Endodermal cell (in vitro differentiated cells): ENCODE measurements around the gene NFIA. TPM values are rescaled to one million over a fixed set of nuclear protein-coding genes. Genes with fewer than 3 reads are reported as not detected.

Experiments used
- DNase-seq: peaks from one replicate; pipeline ENCODE4 v3.0.0-alpha.2; 2017
- H3K27ac ChIP-seq: 2 replicates; pipeline ENCODE4 v1.5.1; 2013; ENCODE audit warnings: mild to moderate bottlenecking, low read depth, low read length, moderate library complexity
- H3K27me3 ChIP-seq: 2 replicates; pipeline ENCODE4 v1.6.1; 2013; ENCODE audit warnings: mild to moderate bottlenecking, low read length, moderate library complexity; ENCODE audit not compliant: insufficient read depth, control insufficient read depth, poor library complexity, severe bottlenecking
- H3K36me3 ChIP-seq: 2 replicates; pipeline ENCODE4 v1.7.0; 2013; ENCODE audit warnings: mild to moderate bottlenecking, low read length, moderate library complexity; ENCODE audit not compliant: control insufficient read depth, insufficient read depth
- H3K4me1 ChIP-seq: one replicate; pipeline ENCODE4 v1.7.0; 2013; ENCODE audit warnings: low read length; ENCODE audit not compliant: control insufficient read depth, insufficient read depth
- H3K4me3 ChIP-seq: 2 replicates; pipeline ENCODE4 v1.5.1; 2013; ENCODE audit warnings: mild to moderate bottlenecking, low read length, moderate library complexity
- H3K9ac ChIP-seq: 2 replicates; pipeline ENCODE4 v1.6.1; 2013; ENCODE audit warnings: mild to moderate bottlenecking, low read length, moderate library complexity; ENCODE audit not compliant: poor library complexity, severe bottlenecking; ENCODE audit errors: extremely low read depth
- H3K9me3 ChIP-seq: 2 replicates; pipeline ENCODE4 v1.6.1; 2013; ENCODE audit warnings: mild to moderate bottlenecking, low read length, moderate library complexity; ENCODE audit not compliant: control insufficient read depth
- H3K27ac Mint-ChIP-seq: 2 replicates; pipeline ENCODE4 v1.8.0; 2020; ENCODE audit warnings: mixed read lengths
- H3K27me3 Mint-ChIP-seq: 2 replicates; pipeline ENCODE4 v1.8.0; 2021; ENCODE audit warnings: mild to moderate bottlenecking, mixed read lengths; ENCODE audit not compliant: insufficient read depth
- H3K36me3 Mint-ChIP-seq: 2 replicates; pipeline ENCODE4 v1.8.0; 2020; ENCODE audit warnings: low read depth, mixed read lengths
- H3K4me1 Mint-ChIP-seq: 2 replicates; pipeline ENCODE4 v1.8.0; 2020; ENCODE audit warnings: mixed read lengths
- H3K4me3 Mint-ChIP-seq: 2 replicates; pipeline ENCODE4 v1.8.0; 2020; ENCODE audit warnings: mild to moderate bottlenecking, moderate library complexity, mixed read lengths
- H3K9me3 Mint-ChIP-seq: 2 replicates; pipeline ENCODE4 v1.8.0; 2020; ENCODE audit warnings: mild to moderate bottlenecking, mixed read lengths
- CTCF ChIP-seq: fragments of 200-600 bp; sonication (generic); conservative IDR thresholded peaks from 2 replicates; pipeline ENCODE4 v1.5.0; 2021; ENCODE audit warnings: antibody characterized with exemption, mild to moderate bottlenecking
- WGBS, 2 experiments: methylation state at CpG; one replicate each; pipeline versions ENCODE4 v1.1.5 to v1.1.7; 2013; ENCODE audit warnings: missing lambda C conversion rate in 2 of 2, mixed read lengths in 1 of 2; ENCODE audit not compliant: insufficient coverage in 1 of 2, insufficient read length in 1 of 2; 5-methylcytosine and 5-hydroxymethylcytosine counted together
- total RNA-seq, 2 donors: library from RNA; stranded (reverse); fragmentation: NEBNext Ultra II Directional in 1 of 2; extraction: Animal tissue kit (Norgen Biotek cat#: 25700) in 1 of 2; gene quantifications; 2 replicates in 1 of 2; 3 replicates in 1 of 2; pipeline ENCODE4 v1.2.1, GENCODE V29; 2021

NFIA gene
- total RNA-seq, 2 donors from 2014 or later = 2.3 to 3.8 TPM

DNA sequence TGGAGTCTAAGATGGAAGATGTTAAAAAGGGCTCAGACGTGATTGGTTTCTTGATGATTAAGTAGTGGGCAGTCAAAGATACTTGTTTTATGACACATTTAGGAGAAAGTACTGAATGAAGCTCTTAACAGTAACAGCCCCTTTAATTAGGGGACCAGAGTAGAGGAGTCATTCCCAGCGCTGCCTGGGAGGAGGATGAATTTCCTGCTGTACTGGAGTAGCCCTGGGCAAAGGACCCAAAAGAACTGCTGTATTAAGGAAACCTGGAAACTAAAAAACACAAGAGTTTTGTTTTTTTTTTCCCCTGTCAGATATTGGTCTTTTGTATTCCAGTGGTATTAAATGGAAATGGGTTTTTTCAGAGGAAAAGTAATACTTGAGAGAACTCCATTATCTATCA, 126.5 kb downstream of the NFIA start:
- Mint-ChIP-seq H3K27ac (no peak overlapping the region), H3K9me3 (no peaks in the 10 kb centered on the region), H3K4me3 (no peak overlapping the region), H3K4me1 (no peaks in the 10 kb centered on the region), H3K27me3 (no peaks in the 10 kb centered on the region), H3K36me3 (no peaks in the 10 kb centered on the region)
- H3K9me3 ChIP-seq = no peaks in the 10 kb centered on the region
- H3K27me3 ChIP-seq = no peaks in the 10 kb centered on the region
- DNase-seq = no peak
- no peak overlapping the region for H3K4me3 ChIP-seq
- no peaks in the 10 kb centered on the region for H3K4me1 ChIP-seq
- H3K9ac ChIP-seq = no peak overlapping the region
- no peaks in the 10 kb centered on the region for H3K36me3 ChIP-seq
- 90 to 100% methylated on average over 1 to 2 of the region's 2 CpGs for WGBS, 2 experiments
- TF ChIP-seq CTCF = no peak
- H3K27ac ChIP-seq = no peak overlapping the region

- no peaks in the 10 kb centered on the region for H3K27me3 ChIP-seq
- no peaks in the 10 kb centered on the region for H3K27me3 Mint-ChIP-seq
- no peaks in the 10 kb centered on the region for H3K4me1 ChIP-seq
Observed at GRCh38 chr1:61210435-61211154, 128.2 kb downstream of the NFIA start.

DNA sequence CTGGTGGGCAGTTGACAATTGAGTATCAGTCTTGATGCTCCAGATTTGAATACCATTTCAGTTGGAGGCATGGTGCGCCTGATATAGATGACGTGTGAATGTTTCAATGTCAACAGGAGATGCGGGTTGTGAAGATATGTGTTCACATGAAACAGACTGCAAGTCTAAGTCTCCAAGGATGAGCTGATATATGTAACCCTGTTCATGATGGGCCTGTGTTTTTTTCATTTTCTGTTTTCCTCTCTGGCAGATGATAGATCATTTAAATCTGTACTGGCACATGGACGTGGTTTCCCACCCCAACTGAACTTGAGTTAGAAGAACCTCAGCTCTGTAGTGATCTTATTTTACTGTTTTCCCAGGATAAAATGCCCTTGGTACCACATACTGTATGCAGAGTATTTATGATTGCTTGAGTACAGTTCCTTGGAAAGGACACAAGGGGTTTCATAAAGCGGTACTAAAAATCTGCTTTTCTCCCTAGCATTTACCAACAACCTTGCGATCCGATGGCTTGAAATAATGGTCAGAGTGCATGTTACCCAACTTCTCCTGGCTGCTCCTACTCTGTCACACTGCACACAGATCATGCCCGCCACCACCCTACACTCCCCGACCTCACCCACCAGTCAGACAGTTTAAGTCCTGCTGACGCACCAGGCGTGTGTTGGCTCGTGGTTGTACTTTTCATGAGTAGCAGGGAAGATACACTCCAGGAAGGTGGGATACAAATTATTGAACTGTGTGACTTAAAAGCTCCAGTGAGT, 131.1 kb downstream of the NFIA start:
- no peak for TF ChIP-seq CTCF
- WGBS, 2 experiments = 96 to 98% methylated on average over 9 to 12 of the region's 12 CpGs
- no peaks in the 10 kb centered on the region for H3K4me1 Mint-ChIP-seq
- no peaks in the 10 kb centered on the region for H3K36me3 Mint-ChIP-seq
- Histone ChIP-seq H3K36me3 (no peaks in the 10 kb centered on the region), H3K4me1 (no peaks in the 10 kb centered on the region), H3K4me3 (no peak overlapping the region), H3K27ac (no peak overlapping the region), H3K9ac (no peak overlapping the region), H3K9me3 (no peaks in the 10 kb centered on the region), H3K27me3 (no peaks in the 10 kb centered on the region)
- no peaks in the 10 kb centered on the region for H3K27me3 Mint-ChIP-seq
- no peak for DNase-seq
- H3K27ac Mint-ChIP-seq = no peak overlapping the region
- no peak overlapping the region for H3K4me3 Mint-ChIP-seq
- H3K9me3 Mint-ChIP-seq = no peaks in the 10 kb centered on the region

More at GRCh38 chr1:61210435-61211154, 128.2 kb downstream of the NFIA start:
- no peaks in the 10 kb centered on the region for H3K36me3 ChIP-seq
- H3K4me3 ChIP-seq = no peak overlapping the region
- Mint-ChIP-seq H3K27ac (no peak overlapping the region), H3K4me3 (no peak overlapping the region), H3K36me3 (no peaks in the 10 kb centered on the region), H3K9me3 (no peaks in the 10 kb centered on the region), H3K4me1 (no peaks in the 10 kb centered on the region)
- no peaks in the 10 kb centered on the region for H3K9me3 ChIP-seq
- H3K27ac ChIP-seq = no peak overlapping the region
- H3K9ac ChIP-seq = no peak overlapping the region
- peak; percentile 57 for TF ChIP-seq CTCF
- no peak for DNase-seq
- WGBS, 2 experiments = 90 to 92% methylated on average over 2 to 3 of the region's 3 CpGs
